ENCODE measurements around the gene ZSCAN21. TPM values are rescaled to one million over a fixed set of nuclear protein-coding genes. Genes with fewer than 3 reads are reported as not detected.

The ZSCAN21 gene
- polyA plus RNA-seq, 1 donor: 24.7 TPM

GRCh38 chr7:100098913-100099312, 49.3 kb downstream of the ZSCAN21 start:
- no peak for DNase-seq

- DNase-seq: no peak
Measured at GRCh38 chr7:100099452-100099851, 49.9 kb downstream of the ZSCAN21 start.

GRCh38 chr7:100100420-100101015, 50.9 kb downstream of the ZSCAN21 start:
- peak; percentile 95 for DNase-seq

GRCh38 chr7:100101016-100101862, 51.7 kb downstream of the ZSCAN21 start, which contains the start of the genes AP4M1 and MCM7:
AP4M1 (plus strand) TSS chr7:100101643; CDS start chr7:100101715, 72 bp downstream.
MCM7 (minus strand) TSS chr7:100101397; CDS start chr7:100101294, 103 bp downstream.
- DNase-seq: peak; percentile 97

GRCh38 chr7:100102950-100103840, 53.6 kb downstream of the ZSCAN21 start:
- no peak for DNase-seq

- DNase-seq: no peak
Measured at GRCh38 chr7:100105534-100105933, 56.0 kb downstream of the ZSCAN21 start.

- DNase-seq: no peak
Measured at GRCh38 chr7:100106633-100107032, 57.1 kb downstream of the ZSCAN21 start.

GRCh38 chr7:100107125-100107737, 57.7 kb downstream of the ZSCAN21 start:
- no peak for DNase-seq

- DNase-seq: no peak
Measured at GRCh38 chr7:100107890-100108289, 58.3 kb downstream of the ZSCAN21 start.

GRCh38 chr7:100109521-100110163, 60.1 kb downstream of the ZSCAN21 start:
- DNase-seq: no peak

- DNase-seq: no peak
Measured at GRCh38 chr7:100111156-100111555, 61.6 kb downstream of the ZSCAN21 start.

- DNase-seq: no peak
Measured at GRCh38 chr7:100111914-100112313, 62.3 kb downstream of the ZSCAN21 start.

Other genes starting within 250 kb of the ZSCAN21 start
- gene CYP3A43, start 221.8 kb upstream of the ZSCAN21 start, polyA plus RNA-seq (ENCODE audit: insufficient read length): 0.38 TPM
- gene OR2AE1, start 172.7 kb upstream of the ZSCAN21 start, polyA plus RNA-seq (ENCODE audit: insufficient read length): 0.22 TPM
- gene TRIM4, start 130.2 kb upstream of the ZSCAN21 start, polyA plus RNA-seq (ENCODE audit: insufficient read length): 37.0 TPM
- gene GJC3, start 120.2 kb upstream of the ZSCAN21 start, polyA plus RNA-seq (ENCODE audit: insufficient read length): 0.73 TPM
- 51.8 TPM for gene AZGP1, start 73.7 kb upstream of the ZSCAN21 start, polyA plus RNA-seq (ENCODE audit: insufficient read length)
- 76.7 TPM for gene ZKSCAN1, start 34.2 kb upstream of the ZSCAN21 start, polyA plus RNA-seq (ENCODE audit: insufficient read length)
- 60.6 TPM for gene ZNF3, start 31.9 kb downstream of the ZSCAN21 start, polyA plus RNA-seq (ENCODE audit: insufficient read length)
- 126 TPM for gene COPS6, start 39.2 kb downstream of the ZSCAN21 start, polyA plus RNA-seq (ENCODE audit: insufficient read length)
- gene MCM7, start 51.6 kb downstream of the ZSCAN21 start, polyA plus RNA-seq (ENCODE audit: insufficient read length): 177 TPM
- 33.2 TPM for gene AP4M1, start 51.9 kb downstream of the ZSCAN21 start, polyA plus RNA-seq (ENCODE audit: insufficient read length)
- gene TAF6, start 69.6 kb downstream of the ZSCAN21 start, polyA plus RNA-seq (ENCODE audit: insufficient read length): 67.9 TPM
- gene CNPY4, start 69.9 kb downstream of the ZSCAN21 start, polyA plus RNA-seq (ENCODE audit: insufficient read length): 46.7 TPM
- gene MBLAC1, start 77.2 kb downstream of the ZSCAN21 start, polyA plus RNA-seq (ENCODE audit: insufficient read length): 1.3 TPM
- gene LAMTOR4, start 99.1 kb downstream of the ZSCAN21 start, polyA plus RNA-seq (ENCODE audit: insufficient read length): 91.2 TPM
- gene TRAPPC14, start 108.9 kb downstream of the ZSCAN21 start, polyA plus RNA-seq (ENCODE audit: insufficient read length): 22.3 TPM
- 6.2 TPM for gene GAL3ST4, start 118.8 kb downstream of the ZSCAN21 start, polyA plus RNA-seq (ENCODE audit: insufficient read length)
- 11.5 TPM for gene GPC2, start 127.6 kb downstream of the ZSCAN21 start, polyA plus RNA-seq (ENCODE audit: insufficient read length)
- gene STAG3, start 128.1 kb downstream of the ZSCAN21 start, polyA plus RNA-seq (ENCODE audit: insufficient read length): 30.7 TPM
- gene PVRIG, start 170.2 kb downstream of the ZSCAN21 start, polyA plus RNA-seq (ENCODE audit: insufficient read length): 9.7 TPM

Data from left kidney (tissue), 2 donors.